MM.1S (cell line): ENCODE data around the gene CRYBB2.

ENCODE experiments used
- DNase-seq: peaks from one replicate; pipeline ENCODE4 v3.0.0-alpha.2; 2015
- H2AFZ ChIP-seq: fragments of 300-600 bp; sonication (generic); 2 replicates; pipeline ENCODE4 v1.6.0; 2016; ENCODE audit warnings: antibody characterized with exemption, low read length
- H3F3A ChIP-seq: fragments of 300-600 bp; sonication (generic); 2 replicates; pipeline ENCODE4 v1.6.1; 2016; ENCODE audit warnings: mild to moderate bottlenecking, antibody characterized with exemption, low read length, moderate library complexity, mixed read lengths; ENCODE audit not compliant: insufficient read depth
- H3K27ac ChIP-seq: fragments of 300-600 bp; sonication (generic); 2 replicates; pipeline ENCODE4 v1.5.1; 2016; ENCODE audit warnings: mild to moderate bottlenecking, low read length
- H3K27me3 ChIP-seq: fragments of 300-600 bp; sonication (generic); replicated peaks from 2 replicates; pipeline ENCODE4 v1.6.0; 2016; ENCODE audit warnings: low read length; ENCODE audit not compliant: insufficient read depth
- H3K36me3 ChIP-seq: fragments of 300-600 bp; sonication (generic); replicated peaks from 2 replicates; pipeline ENCODE4 v1.6.1; 2016; ENCODE audit warnings: mild to moderate bottlenecking, low read length, mixed read lengths; ENCODE audit not compliant: insufficient read depth
- H3K4me1 ChIP-seq: fragments of 300-600 bp; sonication (generic); 2 replicates; pipeline ENCODE4 v1.6.1; 2016; ENCODE audit warnings: low read length, mixed read lengths
- H3K4me2 ChIP-seq: fragments of 300-600 bp; sonication (generic); 2 replicates; pipeline ENCODE4 v1.6.0; 2016; ENCODE audit warnings: low read depth, low read length
- H3K4me3 ChIP-seq: fragments of 300-600 bp; sonication (generic); 2 replicates; pipeline ENCODE4 v1.5.1; 2016; ENCODE audit warnings: low read length, mixed read lengths
- H3K79me2 ChIP-seq: fragments of 300-600 bp; sonication (generic); 2 replicates; pipeline ENCODE4 v1.6.1; 2016; ENCODE audit warnings: mixed run types, low read length, mixed read lengths
- H3K9ac ChIP-seq: fragments of 300-600 bp; sonication (generic); 2 replicates; pipeline ENCODE4 v1.6.1; 2016; ENCODE audit warnings: low read length, mixed read lengths
- H3K9me2 ChIP-seq: fragments of 300-600 bp; sonication (generic); replicated peaks from 2 replicates; pipeline ENCODE4 v1.6.1; 2016; ENCODE audit warnings: mild to moderate bottlenecking, low read length, mixed read lengths; ENCODE audit not compliant: insufficient read depth
- H3K9me3 ChIP-seq: fragments of 300-600 bp; sonication (generic); replicated peaks from 2 replicates; pipeline ENCODE4 v1.6.1; 2016; ENCODE audit warnings: mild to moderate bottlenecking, low read length, mixed read lengths; ENCODE audit not compliant: insufficient read depth
- H4K20me1 ChIP-seq: fragments of 300-600 bp; sonication (generic); 2 replicates; pipeline ENCODE4 v1.6.1; 2016; ENCODE audit warnings: mild to moderate bottlenecking, low read length, moderate library complexity, mixed read lengths; ENCODE audit not compliant: insufficient read depth
- EZH2 ChIP-seq: fragments of 300-600 bp; sonication (generic); optimal IDR thresholded peaks from 2 replicates; pipeline ENCODE3; 2017; ENCODE audit warnings: low read depth, mild to moderate bottlenecking, antibody characterized with exemption, low read length, mixed read lengths
- EZH2phosphoT487 ChIP-seq: fragments of 300-600 bp; sonication (generic); IDR thresholded peaks from 2 replicates; pipeline ENCODE4 v1.6.1; 2018; ENCODE audit warnings: antibody characterized with exemption, low read length
- TF ChIP-seq, protein P1 (sequence below): fragments of 300-600 bp; sonication (generic); IDR thresholded peaks from 2 replicates; pipeline ENCODE4 v1.5.1; 2016; ENCODE audit warnings: antibody characterized with exemption, low read length, mixed read lengths

CRYBB2 gene

GRCh38 chr22:25182131-25183110 is 37.0 kb upstream of the CRYBB2 start:
- Histone ChIP-seq H3F3A (no peaks in the 10 kb centered on the region), H3K4me1 (no peaks in the 10 kb centered on the region), H4K20me1 (no peaks in the 10 kb centered on the region), H3K36me3 (no peaks in the 10 kb centered on the region), H3K9ac (no peak overlapping the region), H2AFZ (no peak overlapping the region), H3K4me3 (no peak overlapping the region), H3K27ac (no peak overlapping the region), H3K79me2 (no peaks in the 10 kb centered on the region), H3K27me3 (peaks cover 46% of the 10 kb centered on the region), H3K9me3 (no peaks in the 10 kb centered on the region), H3K4me2 (no peak overlapping the region), H3K9me2 (no peaks in the 10 kb centered on the region)
- DNase-seq: no peak
- TF ChIP-seq EZH2 (no peak), EZH2phosphoT487 (no peak)
- TF ChIP-seq, protein P1, sequence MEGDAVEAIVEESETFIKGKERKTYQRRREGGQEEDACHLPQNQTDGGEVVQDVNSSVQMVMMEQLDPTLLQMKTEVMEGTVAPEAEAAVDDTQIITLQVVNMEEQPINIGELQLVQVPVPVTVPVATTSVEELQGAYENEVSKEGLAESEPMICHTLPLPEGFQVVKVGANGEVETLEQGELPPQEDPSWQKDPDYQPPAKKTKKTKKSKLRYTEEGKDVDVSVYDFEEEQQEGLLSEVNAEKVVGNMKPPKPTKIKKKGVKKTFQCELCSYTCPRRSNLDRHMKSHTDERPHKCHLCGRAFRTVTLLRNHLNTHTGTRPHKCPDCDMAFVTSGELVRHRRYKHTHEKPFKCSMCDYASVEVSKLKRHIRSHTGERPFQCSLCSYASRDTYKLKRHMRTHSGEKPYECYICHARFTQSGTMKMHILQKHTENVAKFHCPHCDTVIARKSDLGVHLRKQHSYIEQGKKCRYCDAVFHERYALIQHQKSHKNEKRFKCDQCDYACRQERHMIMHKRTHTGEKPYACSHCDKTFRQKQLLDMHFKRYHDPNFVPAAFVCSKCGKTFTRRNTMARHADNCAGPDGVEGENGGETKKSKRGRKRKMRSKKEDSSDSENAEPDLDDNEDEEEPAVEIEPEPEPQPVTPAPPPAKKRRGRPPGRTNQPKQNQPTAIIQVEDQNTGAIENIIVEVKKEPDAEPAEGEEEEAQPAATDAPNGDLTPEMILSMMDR: no peak

- no peaks in the 10 kb centered on the region for H3K36me3 ChIP-seq
Observed at GRCh38 chr22:25183949-25184619, 35.4 kb upstream of the CRYBB2 start.

GRCh38 chr22:25186140-25186539 is 33.3 kb upstream of the CRYBB2 start:
- Histone ChIP-seq H3K9me2 (no peaks in the 10 kb centered on the region), H3K4me3 (no peak overlapping the region), H3K9me3 (no peaks in the 10 kb centered on the region), H3F3A (no peaks in the 10 kb centered on the region), H3K27ac (no peak overlapping the region), H3K4me1 (no peaks in the 10 kb centered on the region), H3K79me2 (no peaks in the 10 kb centered on the region), H3K9ac (no peak overlapping the region), H3K36me3 (no peaks in the 10 kb centered on the region), H3K27me3 (peaks cover 34% of the 10 kb centered on the region), H3K4me2 (no peak overlapping the region), H4K20me1 (no peaks in the 10 kb centered on the region), H2AFZ (no peak overlapping the region)
- DNase-seq: no peak
- TF ChIP-seq, protein P1: no peak
- TF ChIP-seq EZH2 (no peak), EZH2phosphoT487 (no peak)

More at GRCh38 chr22:25183949-25184619, 35.4 kb upstream of the CRYBB2 start:
- Histone ChIP-seq H3K4me2 (no peak overlapping the region), H3K9me2 (no peaks in the 10 kb centered on the region), H2AFZ (no peak overlapping the region), H3F3A (no peaks in the 10 kb centered on the region), H3K9me3 (no peaks in the 10 kb centered on the region), H3K27me3 (peaks cover 46% of the 10 kb centered on the region), H3K4me3 (no peak overlapping the region), H3K79me2 (no peaks in the 10 kb centered on the region), H3K4me1 (no peaks in the 10 kb centered on the region), H3K9ac (no peak overlapping the region), H3K27ac (no peak overlapping the region), H4K20me1 (no peaks in the 10 kb centered on the region)
- no peak for DNase-seq
- TF ChIP-seq EZH2: no peak
- TF ChIP-seq, protein P1: no peak
- no peak for TF ChIP-seq EZH2phosphoT487
